Activated CD8-positive, alpha-beta T cell treated with anti-CD3 and anti-CD28 coated beads for 36 hours (primary cell): ENCODE measurements around the gene CCNQ. TPM values are rescaled to one million over a fixed set of nuclear protein-coding genes. Genes with fewer than 3 reads are reported as not detected.
A peak's percentile ranks its signal among the peaks of the same experiment; 100 is the strongest.

Experiments used
- ATAC-seq: fragments of 200-7000 bp; cut with Tn5 transposase; one replicate; pipeline ENCODE4 v1.10.0; 2021; ENCODE audit warnings: mild to moderate bottlenecking, moderate library complexity
- CTCF ChIA-PET: fragments of 350-600 bp; sonication (Branson Sonifier 250); formaldehyde crosslinking; loops from one replicate; lab custom pipeline; 2021; ENCODE audit warnings: antibody characterized with exemption; lab: Charles Lee
- POLR2A ChIA-PET: fragments of 350-600 bp; sonication (Branson Sonifier 250); formaldehyde crosslinking; loops from one replicate; lab custom pipeline; 2021; ENCODE audit warnings: antibody characterized with exemption; lab: Charles Lee
- DNase-seq: peaks from one replicate; pipeline ENCODE4 v3.0.0-alpha.2; 2020
- H3K27ac Mint-ChIP-seq: one replicate; pipeline ENCODE4 v1.8.0; 2021; ENCODE audit warnings: mild to moderate bottlenecking, mixed read lengths
- H3K27me3 Mint-ChIP-seq: one replicate; pipeline ENCODE4 v1.8.0; 2021; ENCODE audit warnings: mixed read lengths
- H3K36me3 Mint-ChIP-seq: one replicate; pipeline ENCODE4 v1.8.0; 2021; ENCODE audit warnings: low read depth, mixed read lengths
- H3K4me1 Mint-ChIP-seq: one replicate; pipeline ENCODE4 v1.8.0; 2021; ENCODE audit warnings: low read depth, mixed read lengths
- H3K4me3 Mint-ChIP-seq: one replicate; pipeline ENCODE4 v1.8.0; 2021; ENCODE audit warnings: mild to moderate bottlenecking, moderate library complexity, mixed read lengths
- H3K9me3 Mint-ChIP-seq: one replicate; pipeline ENCODE4 v1.8.0; 2021; ENCODE audit warnings: mixed read lengths
- CTCF ChIP-seq: fragments of 200-600 bp; IDR thresholded peaks from one replicate; pipeline ENCODE4 v1.8.0; 2022; ENCODE audit warnings: antibody characterized with exemption, mild to moderate bottlenecking
- intact Hi-C: fragments of 100-400 bp; cut with micrococcal nuclease; formaldehyde crosslinking; loops from one replicate; pipeline ENCODE4 v1.10.0; 2022
- total RNA-seq, 2 experiments: library from RNA; stranded (reverse); gene quantifications; one replicate each; pipeline ENCODE4 v1.2.3, GENCODE V29; 2021

Gene CCNQ
- total RNA-seq, 2 experiments from 2014 or later, result 18.5 to 21.3 TPM

- Mint-ChIP-seq H3K36me3 (no peaks in the 10 kb centered on the region), H3K4me1 (peaks cover 3% of the 10 kb centered on the region), H3K27me3 (no peaks in the 10 kb centered on the region), H3K4me3 (no peak overlapping the region), H3K27ac (no peak overlapping the region), H3K9me3 (no peaks in the 10 kb centered on the region)
- DNase-seq (no peak), ATAC-seq (no peak)
- no peak for TF ChIP-seq CTCF
- intact Hi-C loops, result loop anchor here (5.0 kb wide), 1 partner anchor 90 kb away; the partner anchor contains the start of gene DUSP9
- POLR2A ChIA-PET, result no interaction called here
- CTCF ChIA-PET, result interaction anchor here (0.9 to 4.5 kb wide), 2 partner anchors 10 to 111 kb away, joined by 3 to 42 read pairs; no protein-coding TSS in a partner anchor
These were observed 41.2 kb downstream of the CCNQ start for GRCh38 chrX:153557618-153558355.

- intact Hi-C loops, result loop anchor here (5.0 kb wide), 1 partner anchor 91 kb away; the partner anchor contains the start of gene DUSP9
- DNase-seq (no peak), ATAC-seq (no peak)
- CTCF ChIA-PET, result interaction anchor here (1.4 to 4.5 kb wide), 2 partner anchors 17 to 112 kb away, joined by 4 to 42 read pairs; no protein-coding TSS in a partner anchor
- Mint-ChIP-seq H3K36me3 (no peaks in the 10 kb centered on the region), H3K27ac (no peak overlapping the region), H3K4me1 (peaks cover 3% of the 10 kb centered on the region), H3K27me3 (no peaks in the 10 kb centered on the region), H3K9me3 (no peaks in the 10 kb centered on the region), H3K4me3 (no peak overlapping the region)
- POLR2A ChIA-PET, result no interaction called here
- no peak for TF ChIP-seq CTCF
These were observed 42.2 kb downstream of the CCNQ start for GRCh38 chrX:153556767-153557166.

- no peak overlapping the region for H3K27ac Mint-ChIP-seq
- H3K36me3 Mint-ChIP-seq, result no peaks in the 10 kb centered on the region
- ChIA-PET CTCF (interaction anchor here (0.9 to 4.5 kb wide), 7 partner anchors 15 to 119 kb away, joined by 3 to 42 read pairs (median 8); partner anchors contain the start of genes DUSP9 and PNCK), POLR2A (no interaction called here)
- no peaks in the 10 kb centered on the region for H3K9me3 Mint-ChIP-seq
- H3K4me3 Mint-ChIP-seq, result no peak overlapping the region
- no peaks in the 10 kb centered on the region for H3K4me1 Mint-ChIP-seq
- ATAC-seq, result peak; percentile 70
- intact Hi-C loops, result loop anchor here (5.0 kb wide), 1 partner anchor 93 kb away; the partner anchor contains the start of gene DUSP9
- DNase-seq, result peak; percentile 74
- H3K27me3 Mint-ChIP-seq, result no peaks in the 10 kb centered on the region
- TF ChIP-seq CTCF, result peak; percentile 41
These were observed 44.3 kb downstream of the CCNQ start for GRCh38 chrX:153554519-153555167.

- ChIA-PET POLR2A (no interaction called here), CTCF (interaction anchor here (3.1 kb wide), 1 partner anchor 11 kb away, joined by 9 read pairs; no protein-coding TSS in a partner anchor)
- ATAC-seq, result no peak
- intact Hi-C loops, result no loop called here
- Mint-ChIP-seq H3K27me3 (no peaks in the 10 kb centered on the region), H3K9me3 (no peaks in the 10 kb centered on the region), H3K4me3 (no peak overlapping the region), H3K36me3 (no peaks in the 10 kb centered on the region), H3K4me1 (no peaks in the 10 kb centered on the region), H3K27ac (no peak overlapping the region)
- no peak for DNase-seq
- TF ChIP-seq CTCF, result no peak
These were observed 47.8 kb downstream of the CCNQ start for GRCh38 chrX:153551135-153551534.

GRCh38 chrX:153549807-153550206, 49.1 kb downstream of the CCNQ start:
- POLR2A ChIA-PET, result no interaction called here
- DNase-seq, result no peak
- H3K9me3 Mint-ChIP-seq, result no peaks in the 10 kb centered on the region
- no peak overlapping the region for H3K4me3 Mint-ChIP-seq
- CTCF ChIA-PET, result interaction anchor here (0.8 to 3.1 kb wide), 2 partner anchors 10 to 86 kb away, joined by 3 to 9 read pairs; no protein-coding TSS in a partner anchor
- no peaks in the 10 kb centered on the region for H3K4me1 Mint-ChIP-seq
- TF ChIP-seq CTCF, result no peak
- intact Hi-C loops, result no loop called here
- no peak overlapping the region for H3K27ac Mint-ChIP-seq
- H3K27me3 Mint-ChIP-seq, result no peaks in the 10 kb centered on the region
- no peak for ATAC-seq
- no peaks in the 10 kb centered on the region for H3K36me3 Mint-ChIP-seq
